Memory B cell (primary cell): ENCODE data around the gene TBCE.
"Not testable (repeated sequence)": the region's sequence is repeated elsewhere in the genome, so short reads cannot be mapped to it uniquely, and the experiment has no call there.

Experiments used
- ATAC-seq: fragments of 150-1000 bp; cut with Tn5 transposase; 2 replicates; pipeline ENCODE4 v1.10.0; 2021; ENCODE audit warnings: low read depth, mild to moderate bottlenecking, moderate library complexity
- DNase-seq, 2 donors: peaks; one replicate each; pipeline ENCODE4 v3.0.0; 2022; ENCODE audit warnings: low spot score in 2 of 2
- H3K27ac Mint-ChIP-seq: one replicate; pipeline ENCODE4 v1.8.0; 2022; ENCODE audit warnings: mild to moderate bottlenecking, moderate library complexity, mixed read lengths
- H3K27me3 Mint-ChIP-seq: one replicate; pipeline ENCODE4 v1.8.0; 2022; ENCODE audit warnings: mixed read lengths
- H3K36me3 Mint-ChIP-seq: one replicate; pipeline ENCODE4 v1.8.0; 2022; ENCODE audit warnings: mild to moderate bottlenecking, mixed read lengths
- H3K4me1 Mint-ChIP-seq: one replicate; pipeline ENCODE4 v1.8.0; 2022; ENCODE audit warnings: mixed read lengths
- H3K4me3 Mint-ChIP-seq: one replicate; pipeline ENCODE4 v1.8.0; 2022; ENCODE audit warnings: mild to moderate bottlenecking, moderate library complexity, mixed read lengths
- H3K9me3 Mint-ChIP-seq: one replicate; pipeline ENCODE4 v1.8.0; 2022; ENCODE audit warnings: mixed read lengths

The TBCE gene

GRCh38 chr1:235331401-235331800, 35.8 kb upstream of the TBCE start:
- Mint-ChIP-seq H3K27ac (no peak overlapping the region), H3K4me3 (no peak overlapping the region), H3K4me1 (peaks cover 23% of the 10 kb centered on the region), H3K9me3 (no peaks in the 10 kb centered on the region), H3K36me3 (peaks cover 8% of the 10 kb centered on the region), H3K27me3 (no peaks in the 10 kb centered on the region)
- DNase-seq (no peak), ATAC-seq (no peak)

- peak overlapping the region; percentile 35 for H3K27ac Mint-ChIP-seq
- H3K36me3 Mint-ChIP-seq: peaks cover 19% of the 10 kb centered on the region
- H3K4me3 Mint-ChIP-seq: no peak overlapping the region
- no peaks in the 10 kb centered on the region for H3K27me3 Mint-ChIP-seq
- no peak for DNase-seq
- H3K9me3 Mint-ChIP-seq: no peaks in the 10 kb centered on the region
- peak; percentile 38 for ATAC-seq
- H3K4me1 Mint-ChIP-seq: peaks cover 14% of the 10 kb centered on the region
These were observed 30.3 kb upstream of the TBCE start for GRCh38 chr1:235336903-235337302.

GRCh38 chr1:235339746-235340145, 27.5 kb upstream of the TBCE start:
- Mint-ChIP-seq H3K36me3 (peaks cover 32% of the 10 kb centered on the region), H3K27ac (peak overlapping the region; percentile 47), H3K27me3 (no peaks in the 10 kb centered on the region), H3K4me3 (no peak overlapping the region), H3K4me1 (peaks cover 6% of the 10 kb centered on the region), H3K9me3 (no peaks in the 10 kb centered on the region)
- no peak for ATAC-seq
- no peak for DNase-seq

- Mint-ChIP-seq H3K9me3 (no peaks in the 10 kb centered on the region), H3K4me1 (peaks cover 8% of the 10 kb centered on the region), H3K36me3 (peaks cover 35% of the 10 kb centered on the region), H3K27ac (no peak overlapping the region), H3K27me3 (no peaks in the 10 kb centered on the region), H3K4me3 (no peak overlapping the region)
- no peak for ATAC-seq
- no peak for DNase-seq
These were observed 25.9 kb upstream of the TBCE start for GRCh38 chr1:235341334-235341733.

- H3K27me3 Mint-ChIP-seq: no peaks in the 10 kb centered on the region
- no peak overlapping the region for H3K4me3 Mint-ChIP-seq
- no peak overlapping the region for H3K27ac Mint-ChIP-seq
- H3K4me1 Mint-ChIP-seq: peaks cover 3% of the 10 kb centered on the region
- no peak for DNase-seq
- ATAC-seq: no peak
- H3K9me3 Mint-ChIP-seq: no peaks in the 10 kb centered on the region
- peaks cover 30% of the 10 kb centered on the region for H3K36me3 Mint-ChIP-seq
These were observed 25.2 kb upstream of the TBCE start for GRCh38 chr1:235342039-235342438.

GRCh38 chr1:235342471-235342870, 24.8 kb upstream of the TBCE start:
- no peak for ATAC-seq
- H3K9me3 Mint-ChIP-seq: no peaks in the 10 kb centered on the region
- no peak for DNase-seq
- no peak overlapping the region for H3K27ac Mint-ChIP-seq
- H3K36me3 Mint-ChIP-seq: peaks cover 30% of the 10 kb centered on the region
- H3K27me3 Mint-ChIP-seq: no peaks in the 10 kb centered on the region
- H3K4me3 Mint-ChIP-seq: no peak overlapping the region
- peaks cover 3% of the 10 kb centered on the region for H3K4me1 Mint-ChIP-seq

GRCh38 chr1:235343726-235344125, 23.5 kb upstream of the TBCE start:
- H3K36me3 Mint-ChIP-seq: peaks cover 28% of the 10 kb centered on the region
- H3K27me3 Mint-ChIP-seq: no peaks in the 10 kb centered on the region
- no peak overlapping the region for H3K27ac Mint-ChIP-seq
- DNase-seq (no peak), ATAC-seq (no peak)
- H3K4me1 Mint-ChIP-seq: peaks cover 3% of the 10 kb centered on the region
- no peaks in the 10 kb centered on the region for H3K9me3 Mint-ChIP-seq
- H3K4me3 Mint-ChIP-seq: no peak overlapping the region

- Mint-ChIP-seq H3K9me3 (no peaks in the 10 kb centered on the region), H3K27ac (no peak overlapping the region), H3K4me3 (no peak overlapping the region), H3K36me3 (no peaks in the 10 kb centered on the region), H3K4me1 (no peaks in the 10 kb centered on the region), H3K27me3 (no peaks in the 10 kb centered on the region)
- DNase-seq (no peak), ATAC-seq (no peak)
These were observed 15.8 kb upstream of the TBCE start for GRCh38 chr1:235351441-235351840.

- H3K27ac Mint-ChIP-seq: no peak overlapping the region
- DNase-seq (no peak), ATAC-seq (no peak)
- no peaks in the 10 kb centered on the region for H3K27me3 Mint-ChIP-seq
- no peaks in the 10 kb centered on the region for H3K9me3 Mint-ChIP-seq
- H3K36me3 Mint-ChIP-seq: no peaks in the 10 kb centered on the region
- H3K4me1 Mint-ChIP-seq: no peaks in the 10 kb centered on the region
- H3K4me3 Mint-ChIP-seq: no peak overlapping the region
These were observed 15.3 kb upstream of the TBCE start for GRCh38 chr1:235351898-235352297.

- H3K27me3 Mint-ChIP-seq: no peaks in the 10 kb centered on the region
- H3K27ac Mint-ChIP-seq: peak overlapping the region; percentile 53
- peaks cover 3% of the 10 kb centered on the region for H3K4me1 Mint-ChIP-seq
- DNase-seq: no peak
- H3K36me3 Mint-ChIP-seq: no peaks in the 10 kb centered on the region
- ATAC-seq: no peak
- H3K4me3 Mint-ChIP-seq: no peak overlapping the region
- H3K9me3 Mint-ChIP-seq: no peaks in the 10 kb centered on the region
These were observed 9.5 kb upstream of the TBCE start for GRCh38 chr1:235357485-235358373.

- H3K4me3 Mint-ChIP-seq: no peak overlapping the region
- no peaks in the 10 kb centered on the region for H3K27me3 Mint-ChIP-seq
- H3K36me3 Mint-ChIP-seq: no peaks in the 10 kb centered on the region
- H3K9me3 Mint-ChIP-seq: no peaks in the 10 kb centered on the region
- ATAC-seq: no peak
- peaks cover 3% of the 10 kb centered on the region for H3K4me1 Mint-ChIP-seq
- H3K27ac Mint-ChIP-seq: no peak overlapping the region
- DNase-seq: no peak
These were observed 8.3 kb upstream of the TBCE start for GRCh38 chr1:235358899-235359298.

GRCh38 chr1:235364189-235364588, 3.0 kb upstream of the TBCE start:
- not testable (repeated sequence) for DNase-seq, ATAC-seq, H3K27ac Mint-ChIP-seq, H3K27me3 Mint-ChIP-seq, H3K36me3 Mint-ChIP-seq, H3K9me3 Mint-ChIP-seq, H3K4me3 Mint-ChIP-seq
- peaks cover 15% of the 10 kb centered on the region for H3K4me1 Mint-ChIP-seq

- Mint-ChIP-seq H3K4me1 (peaks cover 19% of the 10 kb centered on the region), H3K27me3 (no peaks in the 10 kb centered on the region), H3K9me3 (no peaks in the 10 kb centered on the region), H3K4me3 (peak overlapping the region; percentile 80), H3K36me3 (peaks cover 3% of the 10 kb centered on the region), H3K27ac (peak overlapping the region; percentile 46)
- ATAC-seq: no peak
- no peak for DNase-seq
These were observed 941 bp upstream of the TBCE start for GRCh38 chr1:235366286-235366685.

- ATAC-seq (no peak), DNase-seq (no peak)
- no peaks in the 10 kb centered on the region for H3K9me3 Mint-ChIP-seq
- H3K4me1 Mint-ChIP-seq: peaks cover 21% of the 10 kb centered on the region
- no peaks in the 10 kb centered on the region for H3K27me3 Mint-ChIP-seq
- peak overlapping the region; percentile 47 for H3K4me3 Mint-ChIP-seq
- H3K27ac Mint-ChIP-seq: no peak overlapping the region
- peaks cover 4% of the 10 kb centered on the region for H3K36me3 Mint-ChIP-seq
These were observed 1.2 kb downstream of the TBCE start for GRCh38 chr1:235368428-235368827.

GRCh38 chr1:235369802-235370201, 2.6 kb downstream of the TBCE start:
- Mint-ChIP-seq H3K4me3 (no peak overlapping the region), H3K27me3 (no peaks in the 10 kb centered on the region), H3K36me3 (peaks cover 6% of the 10 kb centered on the region), H3K4me1 (peaks cover 23% of the 10 kb centered on the region), H3K9me3 (no peaks in the 10 kb centered on the region), H3K27ac (no peak overlapping the region)
- ATAC-seq (no peak), DNase-seq (no peak)
